ENCODE data around the gene NEK6. TPM values are rescaled to one million over a fixed set of nuclear protein-coding genes. Genes with fewer than 3 reads are reported as not detected.

Gene NEK6
- total RNA-seq, 2 donors from 2014 or later, result 24.0 to 43.6 TPM

- no peak for TF ChIP-seq CTCF (IDR thresholded peaks at IDR 0.05)
- peaks cover 21% of the 10 kb centered on the region for H3K36me3 ChIP-seq
- no peak for ATAC-seq (ENCODE audit: insufficient number of reproducible peaks, low FRiP score, low read depth)
Observed at GRCh38 chr9:124337562-124337961, 79.8 kb downstream of the NEK6 start.

GRCh38 chr9:124339603-124340146 lies 81.9 kb downstream of the NEK6 start:
- Histone ChIP-seq H3K27ac (no peak overlapping the region), H3K27me3 (replicated peaks; ENCODE audit: insufficient read depth) (no peaks in the 10 kb centered on the region), H3K9me3 (no peaks in the 10 kb centered on the region), H3K36me3 (peaks cover 23% of the 10 kb centered on the region), H3K4me1 (ENCODE audit: control insufficient read depth in 1 of 2, low read depth in 2 of 2) (peaks cover 7 to 16% of the 10 kb centered on the region in 2 donors), H3K4me3 (no peak overlapping the region)
- TF ChIP-seq CTCF (IDR thresholded peaks at IDR 0.05), result no peak
- DNase-seq (ENCODE audit: low spot score) (no peak), ATAC-seq (ENCODE audit: insufficient number of reproducible peaks, low FRiP score, low read depth) (no peak)

More at GRCh38 chr9:124337562-124337961, 79.8 kb downstream of the NEK6 start:
- H3K27ac ChIP-seq, result no peak overlapping the region
- no peaks in the 10 kb centered on the region for H3K9me3 ChIP-seq
- no peak for DNase-seq (ENCODE audit: low spot score)
- H3K4me1 ChIP-seq (ENCODE audit: control insufficient read depth in 1 of 2, low read depth in 2 of 2), result peaks cover 4 to 5% of the 10 kb centered on the region in 2 donors
- H3K4me3 ChIP-seq, result no peak overlapping the region
- no peaks in the 10 kb centered on the region for H3K27me3 ChIP-seq (replicated peaks; ENCODE audit: insufficient read depth)

- ATAC-seq (ENCODE audit: insufficient number of reproducible peaks, low FRiP score, low read depth) (no peak), DNase-seq (ENCODE audit: low spot score) (no peak)
- peaks cover 7 to 16% of the 10 kb centered on the region in 2 donors for H3K4me1 ChIP-seq (ENCODE audit: control insufficient read depth in 1 of 2, low read depth in 2 of 2)
- no peaks in the 10 kb centered on the region for H3K9me3 ChIP-seq
- H3K4me3 ChIP-seq, result no peak overlapping the region
- no peak for TF ChIP-seq CTCF (IDR thresholded peaks at IDR 0.05)
- H3K27me3 ChIP-seq (replicated peaks; ENCODE audit: insufficient read depth), result no peaks in the 10 kb centered on the region
- peaks cover 17% of the 10 kb centered on the region for H3K36me3 ChIP-seq
- H3K27ac ChIP-seq, result no peak overlapping the region
Observed at GRCh38 chr9:124340219-124341069, 82.7 kb downstream of the NEK6 start.

GRCh38 chr9:124341455-124342170 lies 83.9 kb downstream of the NEK6 start:
- ATAC-seq (ENCODE audit: insufficient number of reproducible peaks, low FRiP score, low read depth) (no peak), DNase-seq (ENCODE audit: low spot score) (no peak)
- peaks cover 26% of the 10 kb centered on the region for H3K36me3 ChIP-seq
- H3K27me3 ChIP-seq (replicated peaks; ENCODE audit: insufficient read depth), result no peaks in the 10 kb centered on the region
- H3K27ac ChIP-seq, result peak overlapping the region in 1 of 2 donors; percentile 80
- TF ChIP-seq CTCF (IDR thresholded peaks at IDR 0.05), result no peak
- H3K9me3 ChIP-seq, result no peaks in the 10 kb centered on the region
- H3K4me3 ChIP-seq, result no peak overlapping the region
- H3K4me1 ChIP-seq (ENCODE audit: control insufficient read depth in 1 of 2, low read depth in 2 of 2), result peaks cover 7 to 16% of the 10 kb centered on the region in 2 donors

- no peak for TF ChIP-seq CTCF (IDR thresholded peaks at IDR 0.05)
- Histone ChIP-seq H3K4me3 (peak overlapping the region; percentile 59), H3K27me3 (replicated peaks; ENCODE audit: insufficient read depth) (no peaks in the 10 kb centered on the region), H3K27ac (peak overlapping the region; percentile 11 to 80), H3K9me3 (no peaks in the 10 kb centered on the region), H3K36me3 (peaks cover 25% of the 10 kb centered on the region), H3K4me1 (ENCODE audit: control insufficient read depth in 1 of 2, low read depth in 2 of 2) (peaks cover 7 to 16% of the 10 kb centered on the region in 2 donors)
- DNase-seq (ENCODE audit: low spot score) (no peak), ATAC-seq (ENCODE audit: insufficient number of reproducible peaks, low FRiP score, low read depth) (no peak)
Observed at GRCh38 chr9:124342402-124342775, 84.6 kb downstream of the NEK6 start.

Measured in thoracic aorta (tissue), 2 donors.